Epithelial cell of esophagus (primary cell): ENCODE data around the gene YIF1A.

Source experiments
- DNase-seq: peaks from one replicate; pipeline ENCODE4 v3.0.0; 2010; ENCODE audit warnings: low read depth
- H3K4me3 ChIP-seq: 2 replicates; pipeline ENCODE4 v1.5.1; 2011; ENCODE audit warnings: mild to moderate bottlenecking, low read length, control low read depth
- CTCF ChIP-seq: IDR thresholded peaks from 2 replicates; pipeline ENCODE4 v1.5.1; 2011; ENCODE audit warnings: low read depth, mild to moderate bottlenecking, low read length, control low read depth, inconsistent platforms; ENCODE audit not compliant: insufficient read depth; ENCODE audit errors: missing control alignments

YIF1A gene

GRCh38 chr11:66299186-66299585 is 10.2 kb upstream of the YIF1A start:
- DNase-seq, result no peak
- H3K4me3 ChIP-seq, result no peak overlapping the region
- TF ChIP-seq CTCF, result no peak

- no peak overlapping the region for H3K4me3 ChIP-seq
- DNase-seq, result no peak
- TF ChIP-seq CTCF, result no peak
Measured at GRCh38 chr11:66297610-66298009, 8.7 kb upstream of the YIF1A start.

GRCh38 chr11:66294626-66295620 is 6.0 kb upstream of the YIF1A start:
- TF ChIP-seq CTCF, result no peak
- H3K4me3 ChIP-seq, result no peak overlapping the region
- no peak for DNase-seq

GRCh38 chr11:66293777-66294625 is 5.1 kb upstream of the YIF1A start:
- TF ChIP-seq CTCF, result no peak
- H3K4me3 ChIP-seq, result no peak overlapping the region
- no peak for DNase-seq

- TF ChIP-seq CTCF, result no peak
- no peak overlapping the region for H3K4me3 ChIP-seq
- no peak for DNase-seq
Measured at GRCh38 chr11:66293352-66293751, 4.4 kb upstream of the YIF1A start.

- no peak for DNase-seq
- no peak overlapping the region for H3K4me3 ChIP-seq
- no peak for TF ChIP-seq CTCF
Measured at GRCh38 chr11:66292543-66293332, 3.8 kb upstream of the YIF1A start.
